Measurements from ENCODE around the gene SERINC1. TPM values are rescaled to one million over a fixed set of nuclear protein-coding genes. Genes with fewer than 3 reads are reported as not detected.

SERINC1 gene
- total RNA-seq, 1 donor from 2014 or later: 136 TPM

DNA sequence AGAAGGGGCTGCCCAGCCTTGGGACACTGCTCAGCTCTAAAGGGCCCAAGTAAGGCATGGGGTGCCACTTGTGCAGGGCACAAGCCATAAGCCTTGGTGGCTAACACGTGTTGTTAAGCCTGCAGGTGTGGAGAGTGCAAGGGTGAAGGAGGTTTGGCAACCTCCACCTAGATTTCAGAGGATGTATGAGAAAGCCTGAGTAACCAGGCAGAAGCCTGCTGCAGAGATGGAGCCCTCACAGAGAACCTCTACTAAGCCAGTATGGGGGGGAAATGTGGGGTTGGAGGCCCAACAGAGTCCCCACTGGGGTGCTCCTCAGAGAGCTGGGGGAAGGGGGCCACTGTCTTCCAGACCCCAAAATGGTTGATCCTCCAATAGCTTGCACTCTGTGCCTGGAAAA lies 32.6 kb downstream of the SERINC1 start:
- no peaks in the 10 kb centered on the region for H3K4me1 Mint-ChIP-seq
- no peak overlapping the region for H3K4me3 Mint-ChIP-seq
- H3K79me2 ChIP-seq (ENCODE audit: low read depth): no peaks in the 10 kb centered on the region
- no peak for TF ChIP-seq EZH2 (IDR thresholded peaks at IDR 0.05)
- TF ChIP-seq, protein P1, sequence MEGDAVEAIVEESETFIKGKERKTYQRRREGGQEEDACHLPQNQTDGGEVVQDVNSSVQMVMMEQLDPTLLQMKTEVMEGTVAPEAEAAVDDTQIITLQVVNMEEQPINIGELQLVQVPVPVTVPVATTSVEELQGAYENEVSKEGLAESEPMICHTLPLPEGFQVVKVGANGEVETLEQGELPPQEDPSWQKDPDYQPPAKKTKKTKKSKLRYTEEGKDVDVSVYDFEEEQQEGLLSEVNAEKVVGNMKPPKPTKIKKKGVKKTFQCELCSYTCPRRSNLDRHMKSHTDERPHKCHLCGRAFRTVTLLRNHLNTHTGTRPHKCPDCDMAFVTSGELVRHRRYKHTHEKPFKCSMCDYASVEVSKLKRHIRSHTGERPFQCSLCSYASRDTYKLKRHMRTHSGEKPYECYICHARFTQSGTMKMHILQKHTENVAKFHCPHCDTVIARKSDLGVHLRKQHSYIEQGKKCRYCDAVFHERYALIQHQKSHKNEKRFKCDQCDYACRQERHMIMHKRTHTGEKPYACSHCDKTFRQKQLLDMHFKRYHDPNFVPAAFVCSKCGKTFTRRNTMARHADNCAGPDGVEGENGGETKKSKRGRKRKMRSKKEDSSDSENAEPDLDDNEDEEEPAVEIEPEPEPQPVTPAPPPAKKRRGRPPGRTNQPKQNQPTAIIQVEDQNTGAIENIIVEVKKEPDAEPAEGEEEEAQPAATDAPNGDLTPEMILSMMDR (IDR thresholded peaks at IDR 0.05): no peak
- TF ChIP-seq EZH2phosphoT487 (IDR thresholded peaks at IDR 0.05): no peak
- H4K20me1 ChIP-seq (ENCODE audit: low read depth): no peaks in the 10 kb centered on the region
- peaks cover 46% of the 10 kb centered on the region for H3K36me3 ChIP-seq
- DNase-seq (ENCODE audit: low spot score): no peak
- peaks cover 7% of the 10 kb centered on the region for H3K9me3 ChIP-seq (ENCODE audit: low read depth)
- H3F3A ChIP-seq (ENCODE audit: low read depth): no peaks in the 10 kb centered on the region
- H3K4me3 ChIP-seq: no peak overlapping the region
- no peaks in the 10 kb centered on the region for H3K27me3 Mint-ChIP-seq (ENCODE audit: insufficient read depth, low read depth)
- H3K9me3 Mint-ChIP-seq: peaks cover 42% of the 10 kb centered on the region
- H3K27ac Mint-ChIP-seq: no peak overlapping the region
- no peak overlapping the region for H3K27ac ChIP-seq
- no peak overlapping the region for H3K9ac ChIP-seq
- H2AFZ ChIP-seq (replicated peaks): no peak overlapping the region
- no peaks in the 10 kb centered on the region for H3K4me1 ChIP-seq
- H3K36me3 Mint-ChIP-seq: peaks cover 75% of the 10 kb centered on the region
- no peaks in the 10 kb centered on the region for H3K27me3 ChIP-seq
- H3K4me2 ChIP-seq: no peak overlapping the region

DNA sequence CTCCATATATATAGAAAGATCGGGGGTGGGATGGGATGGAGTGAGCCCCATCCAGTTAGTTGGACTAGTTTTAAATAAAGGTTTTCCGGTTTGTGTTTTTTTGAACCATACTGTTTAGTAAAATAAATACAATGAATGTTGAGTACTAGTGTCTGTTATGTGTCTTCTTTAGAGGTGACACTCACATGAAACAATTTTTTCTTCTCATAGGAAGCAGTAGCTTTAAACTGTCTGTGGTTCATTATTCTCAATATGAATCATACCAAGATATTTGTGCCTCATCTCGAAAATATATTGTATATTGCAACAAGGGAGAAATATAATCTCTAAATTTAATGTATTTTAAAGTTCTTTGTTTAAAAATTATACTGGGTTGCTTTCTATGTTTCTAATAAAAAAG lies 38.8 kb downstream of the SERINC1 start:
- H3K4me3 Mint-ChIP-seq: no peak overlapping the region
- no peaks in the 10 kb centered on the region for H3K4me1 ChIP-seq
- H3K4me2 ChIP-seq: no peak overlapping the region
- H3K79me2 ChIP-seq (ENCODE audit: low read depth): peaks cover 16% of the 10 kb centered on the region
- no peaks in the 10 kb centered on the region for H3F3A ChIP-seq (ENCODE audit: low read depth)
- peaks cover 3% of the 10 kb centered on the region for H4K20me1 ChIP-seq (ENCODE audit: low read depth)
- H3K27ac Mint-ChIP-seq: no peak overlapping the region
- H2AFZ ChIP-seq (replicated peaks): no peak overlapping the region
- H3K36me3 ChIP-seq: peaks cover 45% of the 10 kb centered on the region
- no peak overlapping the region for H3K9ac ChIP-seq
- no peaks in the 10 kb centered on the region for H3K9me3 ChIP-seq (ENCODE audit: low read depth)
- DNase-seq (ENCODE audit: low spot score): no peak
- H3K4me1 Mint-ChIP-seq: no peaks in the 10 kb centered on the region
- no peaks in the 10 kb centered on the region for H3K27me3 Mint-ChIP-seq (ENCODE audit: insufficient read depth, low read depth)
- H3K36me3 Mint-ChIP-seq: peaks cover 61% of the 10 kb centered on the region
- no peaks in the 10 kb centered on the region for H3K27me3 ChIP-seq
- H3K27ac ChIP-seq: no peak overlapping the region
- TF ChIP-seq, protein P1 (IDR thresholded peaks at IDR 0.05): no peak
- TF ChIP-seq EZH2 (IDR thresholded peaks at IDR 0.05) (no peak), EZH2phosphoT487 (IDR thresholded peaks at IDR 0.05) (no peak)
- peaks cover 11% of the 10 kb centered on the region for H3K9me3 Mint-ChIP-seq
- H3K4me3 ChIP-seq: no peak overlapping the region

DNA sequence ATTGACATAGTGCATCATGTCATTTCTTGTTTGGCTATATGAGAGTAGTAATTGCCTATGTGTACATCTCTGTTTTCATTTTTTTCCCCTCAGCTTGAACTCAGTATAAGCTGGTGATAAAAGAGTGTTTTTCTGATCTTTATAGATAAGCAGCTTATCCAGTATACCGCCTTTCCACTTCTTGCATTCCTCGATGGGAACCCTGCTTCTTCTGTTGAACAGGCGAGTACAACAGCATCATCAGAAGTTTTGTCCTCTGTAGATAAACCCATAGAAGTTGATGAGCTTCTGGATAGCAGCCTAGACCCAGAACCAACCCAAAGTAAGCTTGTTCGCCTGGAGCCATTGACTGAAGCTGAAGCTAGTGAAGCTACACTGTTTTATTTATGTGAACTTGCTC lies 39.8 kb downstream of the SERINC1 start:
- no peak overlapping the region for H3K27ac ChIP-seq
- peaks cover 35% of the 10 kb centered on the region for H3K36me3 ChIP-seq
- H3K79me2 ChIP-seq (ENCODE audit: low read depth): peaks cover 17% of the 10 kb centered on the region
- H4K20me1 ChIP-seq (ENCODE audit: low read depth): peaks cover 8% of the 10 kb centered on the region
- DNase-seq (ENCODE audit: low spot score): no peak
- Mint-ChIP-seq H3K27ac (no peak overlapping the region), H3K4me3 (no peak overlapping the region), H3K36me3 (peaks cover 57% of the 10 kb centered on the region), H3K9me3 (peaks cover 3% of the 10 kb centered on the region), H3K4me1 (no peaks in the 10 kb centered on the region), H3K27me3 (ENCODE audit: insufficient read depth, low read depth) (no peaks in the 10 kb centered on the region)
- no peaks in the 10 kb centered on the region for H3K27me3 ChIP-seq
- no peak overlapping the region for H2AFZ ChIP-seq (replicated peaks)
- H3K9me3 ChIP-seq (ENCODE audit: low read depth): no peaks in the 10 kb centered on the region
- H3K4me3 ChIP-seq: no peak overlapping the region
- no peak overlapping the region for H3K4me2 ChIP-seq
- H3K9ac ChIP-seq: no peak overlapping the region
- no peaks in the 10 kb centered on the region for H3F3A ChIP-seq (ENCODE audit: low read depth)
- H3K4me1 ChIP-seq: no peaks in the 10 kb centered on the region
- TF ChIP-seq EZH2 (IDR thresholded peaks at IDR 0.05) (no peak), EZH2phosphoT487 (IDR thresholded peaks at IDR 0.05) (no peak)
- TF ChIP-seq, protein P1 (IDR thresholded peaks at IDR 0.05): no peak

Measured in neural progenitor cell (in vitro differentiated cells).